ENCODE results near the gene UAP1. TPM values are rescaled to one million over a fixed set of nuclear protein-coding genes. Genes with fewer than 3 reads are reported as not detected.

Gene UAP1
- total and polyA plus RNA-seq, 2 donors (not counting 3 experiments of a cell fraction or from before 2014, with no cell fraction given): 30.6 to 89.8 TPM

- no TSS peak for BruUV-seq (replicated peaks)
- H4K20me1 ChIP-seq (replicated peaks; ENCODE audit: control insufficient read depth, extremely low read depth, insufficient read depth, low read length): no peaks in the 10 kb centered on the region
- H3K9me3 ChIP-seq (replicated peaks; ENCODE audit: control insufficient read depth, insufficient read depth, low read length): no peaks in the 10 kb centered on the region
- H3K27me3 ChIP-seq (ENCODE audit: control insufficient read depth in 2 of 2, insufficient read depth in 2 of 2, low read length in 2 of 2): no peaks in the 10 kb centered on the region
- no peak overlapping the region for H3K4me3 ChIP-seq (replicated peaks in 1 of 3; ENCODE audit: insufficient read depth in 1 of 3, low read depth in 1 of 3, low read length in 3 of 3)
- no peak for FAIRE-seq
- POLR2A ChIA-PET: no interaction called here
- no peaks in the 10 kb centered on the region for H3K79me2 ChIP-seq (ENCODE audit: control insufficient read depth, insufficient read depth, low read length)
- no peak for DNase-seq (ENCODE audit: low read depth, low spot score)
- no peak overlapping the region for H2AFZ ChIP-seq (ENCODE audit: low read depth, low read length)
- no peaks in the 10 kb centered on the region for H3K9me1 ChIP-seq (replicated peaks; ENCODE audit: control insufficient read depth, extremely low read depth, insufficient read depth, low read length)
- H3K36me3 ChIP-seq (ENCODE audit: control insufficient read depth in 2 of 2, extremely low read depth in 1 of 2, insufficient read depth in 2 of 2, low read length in 2 of 2): no peaks in the 10 kb centered on the region
- no peak overlapping the region for H3K4me2 ChIP-seq (ENCODE audit: insufficient read depth, low read length)
- H3K9ac ChIP-seq (replicated peaks; ENCODE audit: extremely low read depth, insufficient read depth, low read length): no peak overlapping the region
- CTCF ChIA-PET: interaction anchor here (1.3 kb wide), 1 partner anchor 10 kb away, joined by 4 read pairs; no protein-coding TSS in a partner anchor
- H3K4me1 ChIP-seq (ENCODE audit: control insufficient read depth, extremely low read depth, insufficient read depth, low read length): peaks cover 40% of the 10 kb centered on the region
- H3K27ac ChIP-seq (ENCODE audit: insufficient read depth, low read depth, low read length): no peak overlapping the region
- TF ChIP-seq MYC (IDR thresholded peaks at IDR 0.05; ENCODE audit: low read depth, low read length) (no peak), EZH2 (IDR thresholded peaks at IDR 0.05; ENCODE audit: borderline replicate concordance, low read depth, low read length, severe bottlenecking) (no peak), POLR2AphosphoS5 (IDR thresholded peaks at IDR 0.05; ENCODE audit: insufficient read depth, low read depth, low read length) (no peak), GATA2 (IDR thresholded peaks at IDR 0.05; ENCODE audit: insufficient read depth, insufficient read length, low read depth, low read length) (no peak), POLR2A (IDR thresholded peaks at IDR 0.05; ENCODE audit: low read depth, low read length) (no peak), CTCF (IDR thresholded peaks at IDR 0.05; ENCODE audit: extremely low read depth in 1 of 2, insufficient read depth in 1 of 2, low read depth in 1 of 2, low read length in 2 of 2) (no peak), JUN (IDR thresholded peaks at IDR 0.05; ENCODE audit: borderline replicate concordance, insufficient read depth, insufficient read length, low read depth) (no peak)
- dilution Hi-C loops (cut with MboI; ENCODE audit: extremely low pct_ligation_motif_present, low sequenced_read_pairs): no loop called here
- intact Hi-C loops (cut with micrococcal nuclease): no loop called here
These were observed 25.0 kb upstream of the UAP1 start for GRCh38 chr1:162536511-162536910.
